ENCODE measurements around the gene C4orf50. TPM values are rescaled to one million over a fixed set of nuclear protein-coding genes. Genes with fewer than 3 reads are reported as not detected.

Gene C4orf50
- total and polyA plus RNA-seq, 11 donors = 0.05 to 0.11 TPM; not detected in 9

DNA sequence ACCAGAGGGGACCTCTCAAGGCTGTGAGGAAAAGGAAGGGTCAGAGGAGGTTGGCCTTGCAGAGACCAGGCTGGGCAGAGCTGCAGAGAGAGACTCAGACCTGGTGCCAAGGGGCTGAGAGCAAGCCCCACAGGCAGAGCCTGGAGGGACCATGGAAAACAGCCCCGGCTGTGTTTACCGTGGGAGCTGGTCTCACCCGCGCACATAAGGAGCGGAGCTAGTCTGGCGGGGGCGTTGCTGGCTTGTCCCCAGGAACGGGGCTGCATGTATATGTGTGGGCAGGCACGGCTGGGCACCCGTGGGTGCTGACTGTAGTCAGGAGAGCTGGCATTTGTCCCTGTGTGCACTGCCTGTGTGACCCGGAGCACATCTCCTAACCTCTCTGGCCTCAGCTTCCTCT is 45.7 kb downstream of the C4orf50 start:
- no peak for DNase-seq
- no peak for ATAC-seq
- 81 to 94% (median 89%) methylated on average over 4 to 11 of the region's 11 CpGs for WGBS, 4 donors
- intact Hi-C loops (cut with DNase I) = loop anchor here in 4 of 10 donors (10.0 kb wide), 2 partner anchors 138 to 148 kb away; no protein-coding TSS in a partner anchor
- H3K4me1 ChIP-seq = no peaks in the 10 kb centered on the region
- H3K27ac ChIP-seq = no peak overlapping the region
- H3K36me3 ChIP-seq = no peaks in the 10 kb centered on the region
- H3K4me3 ChIP-seq = no peak overlapping the region
- no peak for TF ChIP-seq POLR2A (IDR thresholded peaks at IDR 0.05)
- TF ChIP-seq, protein P1, sequence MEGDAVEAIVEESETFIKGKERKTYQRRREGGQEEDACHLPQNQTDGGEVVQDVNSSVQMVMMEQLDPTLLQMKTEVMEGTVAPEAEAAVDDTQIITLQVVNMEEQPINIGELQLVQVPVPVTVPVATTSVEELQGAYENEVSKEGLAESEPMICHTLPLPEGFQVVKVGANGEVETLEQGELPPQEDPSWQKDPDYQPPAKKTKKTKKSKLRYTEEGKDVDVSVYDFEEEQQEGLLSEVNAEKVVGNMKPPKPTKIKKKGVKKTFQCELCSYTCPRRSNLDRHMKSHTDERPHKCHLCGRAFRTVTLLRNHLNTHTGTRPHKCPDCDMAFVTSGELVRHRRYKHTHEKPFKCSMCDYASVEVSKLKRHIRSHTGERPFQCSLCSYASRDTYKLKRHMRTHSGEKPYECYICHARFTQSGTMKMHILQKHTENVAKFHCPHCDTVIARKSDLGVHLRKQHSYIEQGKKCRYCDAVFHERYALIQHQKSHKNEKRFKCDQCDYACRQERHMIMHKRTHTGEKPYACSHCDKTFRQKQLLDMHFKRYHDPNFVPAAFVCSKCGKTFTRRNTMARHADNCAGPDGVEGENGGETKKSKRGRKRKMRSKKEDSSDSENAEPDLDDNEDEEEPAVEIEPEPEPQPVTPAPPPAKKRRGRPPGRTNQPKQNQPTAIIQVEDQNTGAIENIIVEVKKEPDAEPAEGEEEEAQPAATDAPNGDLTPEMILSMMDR (IDR thresholded peaks at IDR 0.05) = no peak
- H3K9me3 ChIP-seq = no peaks in the 10 kb centered on the region
- H3K27me3 ChIP-seq = peaks cover 0 to 77% (median 8%) of the 10 kb centered on the region in 9 donors

DNA sequence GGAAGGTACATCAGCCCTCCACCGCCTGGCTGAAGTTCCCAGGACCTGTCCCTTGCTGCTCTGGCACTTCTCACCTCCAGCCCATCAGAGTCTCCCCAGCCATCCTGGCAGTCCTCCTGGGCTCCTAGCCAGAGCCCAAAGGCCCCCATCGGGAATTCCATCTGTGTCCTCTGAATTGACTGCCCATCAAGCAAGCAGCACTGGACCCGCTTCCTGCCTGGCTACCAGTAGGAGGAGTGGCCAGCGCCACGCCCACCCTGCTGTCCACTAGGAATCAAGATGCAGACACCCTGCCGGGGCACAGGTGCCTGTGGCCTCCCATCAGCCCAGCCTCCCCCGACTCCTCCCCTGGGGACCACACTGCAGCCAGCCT is 47.2 kb downstream of the C4orf50 start:
- 49 to 60% (median 58%) methylated on average over 6 to 7 of the region's 7 CpGs for whole genome bisulfite sequencing, 4 donors
- no peak for DNase-seq
- no peak overlapping the region for H3K4me3 ChIP-seq
- no peaks in the 10 kb centered on the region for H3K9me3 ChIP-seq
- no peak for ATAC-seq
- TF ChIP-seq, protein P1 (IDR thresholded peaks at IDR 0.05) = no peak
- no peak for TF ChIP-seq POLR2A (IDR thresholded peaks at IDR 0.05)
- H3K36me3 ChIP-seq = no peaks in the 10 kb centered on the region
- intact Hi-C loops (cut with DNase I) = loop anchor here in 4 of 10 donors (10.0 kb wide), 2 partner anchors 136 to 146 kb away; no protein-coding TSS in a partner anchor
- no peaks in the 10 kb centered on the region for H3K4me1 ChIP-seq
- H3K27ac ChIP-seq = no peak overlapping the region
- H3K27me3 ChIP-seq = peaks cover 0 to 64% (median 8%) of the 10 kb centered on the region in 9 donors

DNA sequence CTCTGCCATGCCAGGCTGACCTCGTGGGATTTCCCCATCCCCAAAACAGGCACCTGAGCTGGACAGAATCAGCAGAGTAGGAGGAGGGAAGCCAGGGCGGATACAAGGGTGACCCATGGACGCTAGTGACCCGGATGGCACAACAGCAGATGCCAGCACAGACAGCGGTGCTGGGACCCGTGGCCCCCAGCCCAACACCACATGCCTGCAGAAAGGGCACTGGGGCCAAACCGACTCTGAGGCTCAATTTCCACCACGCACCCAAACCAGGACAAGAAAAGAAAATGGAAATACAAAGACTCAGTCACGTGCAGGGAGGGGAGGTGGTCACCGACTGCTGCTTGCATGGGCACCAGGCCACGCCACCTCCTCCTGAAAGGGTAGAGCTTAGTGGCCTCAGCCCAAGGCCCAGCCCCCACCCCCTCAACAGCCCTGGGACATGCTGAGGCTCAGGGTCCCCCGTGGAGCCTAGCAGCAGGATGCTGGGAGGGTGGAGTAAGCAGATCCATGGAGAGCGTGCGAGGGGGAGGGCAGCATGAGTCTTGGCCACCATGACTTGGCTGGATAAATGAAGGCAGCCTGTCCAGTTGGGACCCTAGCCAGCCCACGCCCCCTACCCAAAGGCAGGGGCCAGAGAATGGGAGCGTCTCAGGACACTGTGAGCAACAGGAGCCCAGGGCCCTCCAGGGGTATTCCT is 47.7 kb downstream of the C4orf50 start:
- intact Hi-C loops (cut with DNase I) = loop anchor here in 4 of 10 donors (10.0 kb wide), 2 partner anchors 136 to 146 kb away; no protein-coding TSS in a partner anchor

DNA sequence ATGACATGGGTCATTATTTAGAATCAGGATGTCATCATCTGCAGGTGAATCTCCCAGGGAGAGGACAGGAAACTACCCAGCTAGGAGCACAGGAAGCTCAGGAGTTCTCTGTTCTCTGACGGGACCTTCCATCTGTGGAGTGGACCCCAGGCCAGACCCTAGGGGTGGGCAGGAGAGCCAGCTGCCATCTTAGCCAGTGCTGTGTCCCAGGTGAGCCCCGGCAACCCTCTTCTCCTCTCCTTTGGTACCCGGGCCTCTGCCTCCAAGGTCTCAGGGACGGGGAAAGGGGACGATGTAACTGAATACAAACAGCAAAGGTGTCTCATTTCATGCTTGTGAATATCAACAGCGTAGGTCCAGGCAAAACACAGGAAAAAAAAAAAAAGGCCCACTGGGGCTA is 48.5 kb downstream of the C4orf50 start:
- Histone ChIP-seq H3K4me1 (no peaks in the 10 kb centered on the region), H3K27me3 (peaks cover 0 to 56% (median 8%) of the 10 kb centered on the region in 9 donors), H3K27ac (no peak overlapping the region), H3K4me3 (no peak overlapping the region), H3K36me3 (no peaks in the 10 kb centered on the region), H3K9me3 (no peaks in the 10 kb centered on the region)
- no peak for ATAC-seq
- intact Hi-C loops (cut with DNase I) = loop anchor here in 4 of 10 donors (10.0 kb wide), 2 partner anchors 135 to 145 kb away; no protein-coding TSS in a partner anchor
- 69 to 78% (median 74%) methylated on average over 6 of the region's 6 CpGs for WGBS, 4 donors
- no peak for DNase-seq
- TF ChIP-seq, protein P1 (IDR thresholded peaks at IDR 0.05) = no peak
- TF ChIP-seq POLR2A (IDR thresholded peaks at IDR 0.05) = no peak

More for the DNA sequence above, 47.7 kb downstream of the C4orf50 start:
- Histone ChIP-seq H3K4me3 (no peak overlapping the region), H3K36me3 (no peaks in the 10 kb centered on the region), H3K4me1 (no peaks in the 10 kb centered on the region), H3K27me3 (peaks cover 0 to 59% (median 8%) of the 10 kb centered on the region in 9 donors), H3K9me3 (no peaks in the 10 kb centered on the region), H3K27ac (no peak overlapping the region)
- DNase-seq (no peak), ATAC-seq (peak in 1 of 4 donors; percentile 26)
- TF ChIP-seq, protein P1 (IDR thresholded peaks at IDR 0.05) = no peak
- TF ChIP-seq POLR2A (IDR thresholded peaks at IDR 0.05) = no peak
- 69 to 78% (median 76%) methylated on average over 16 of the region's 16 CpGs for WGBS, 4 donors

Data from heart left ventricle (tissue), 16 donors.